A549 (cell line): Measurements from ENCODE around the gene TRAF3IP1. TPM values are rescaled to one million over a fixed set of nuclear protein-coding genes. Genes with fewer than 3 reads are reported as not detected.

ENCODE experiments used
- ATAC-seq, 2 experiments: fragments of 200-7000 bp in 1 of 2; fragments of >200 bp in 1 of 2; cut with Nextera tagmentation in 1 of 2; cut with Tn5 transposase in 1 of 2; 3 replicates each; pipeline versions ENCODE4 v1.8.0 to v1.9.1; 2018 to 2020; ENCODE audit warnings: mild to moderate bottlenecking in 1 of 2, moderate library complexity in 1 of 2
- CTCF ChIA-PET: fragments of 300-600 bp; sonication (Branson Sonifier 250); formaldehyde crosslinking; extraction: SDS; loops from one replicate; lab custom pipeline; 2021; ENCODE audit warnings: antibody characterized with exemption, inconsistent platforms; lab: Yijun Ruan, JAX
- POLR2A ChIA-PET: fragments of 350-600 bp; formaldehyde crosslinking; extraction: SDS; loops from one replicate; lab custom pipeline; 2021; ENCODE audit warnings: antibody characterized with exemption, inconsistent platforms; lab: Yijun Ruan, JAX
- DNase-seq, 2 experiments: peaks; one replicate each; pipeline versions ENCODE4 v3.0.0 to v3.0.0-alpha.2; 2011 to 2016; ENCODE audit warnings: low read depth in 1 of 2, low spot score in 1 of 2
- FAIRE-seq: peaks from 2 replicates; lab custom pipeline; 2011; peaks lifted over from hg19 to GRCh38; lab: Jason Lieb, UNC
- H3K27ac ChIP-seq, 2 experiments: fragments of >200 bp; sonication (Bioruptor Twin); formaldehyde crosslinking; 3 replicates each; pipeline ENCODE4 v1.5.1; 2016 to 2017
- H3K4me1 ChIP-seq: fragments of >200 bp; sonication (Bioruptor Twin); formaldehyde crosslinking; 3 replicates; pipeline ENCODE4 v1.6.1; 2016
- H3K4me2 ChIP-seq: fragments of >200 bp; sonication (Bioruptor Twin); formaldehyde crosslinking; 3 replicates; pipeline ENCODE4 v1.6.1; 2016
- H3K4me3 ChIP-seq: fragments of >200 bp; sonication (Bioruptor Twin); formaldehyde crosslinking; 3 replicates; pipeline ENCODE4 v1.5.1; 2016
- H3K9me3 ChIP-seq: fragments of >200 bp; sonication (Bioruptor Twin); formaldehyde crosslinking; 3 replicates; pipeline ENCODE4 v1.6.1; 2016
- BHLHE40 ChIP-seq: IDR thresholded peaks from 2 replicates; pipeline ENCODE4 v1.6.1; 2012; ENCODE audit warnings: low read depth, low read length, inconsistent platforms
- EHMT2 ChIP-seq: fragments of 200-600 bp; sonication (generic); IDR thresholded peaks from 2 replicates; pipeline ENCODE4 v1.6.1; 2016; ENCODE audit warnings: antibody characterized with exemption, low read depth, mild to moderate bottlenecking, moderate library complexity
- EP300 ChIP-seq, 2 experiments: fragments of >200 bp; sonication (Bioruptor Twin); formaldehyde crosslinking; IDR thresholded peaks; 2 replicates in 1 of 2; 3 replicates in 1 of 2; pipeline ENCODE4 v1.6.1; 2016 to 2017
- GATA3 ChIP-seq: IDR thresholded peaks from 2 replicates; pipeline ENCODE4 v1.6.1; 2012; ENCODE audit warnings: borderline replicate concordance
- HDAC2 ChIP-seq: fragments of 200-600 bp; sonication (generic); IDR thresholded peaks from 2 replicates; pipeline ENCODE4 v1.6.1; 2016
- HOXA7 ChIP-seq: fragments of 250-450 bp; sonication (Bioruptor Pico); IDR thresholded peaks from 2 replicates; pipeline ENCODE4 v1.5.0; 2020; ENCODE audit warnings: mild to moderate bottlenecking, moderate library complexity
- HOXB13 ChIP-seq: fragments of 250-450 bp; sonication (Bioruptor Pico); IDR thresholded peaks from 2 replicates; pipeline ENCODE4 v1.5.0; 2020; ENCODE audit warnings: low read depth, mild to moderate bottlenecking, moderate library complexity
- NFE2L2 ChIP-seq: fragments of 150-350 bp; conservative IDR thresholded peaks from 2 replicates; pipeline ENCODE4 v1.6.1; 2014; ENCODE audit warnings: low read length
- NPAS2 ChIP-seq: fragments of 250-450 bp; sonication (Bioruptor Pico); IDR thresholded peaks from 2 replicates; pipeline ENCODE4 v1.8.0; 2022; ENCODE audit warnings: mild to moderate bottlenecking, moderate library complexity, borderline replicate concordance
- NR3C1 ChIP-seq: fragments of >200 bp; sonication (Bioruptor Twin); formaldehyde crosslinking; IDR thresholded peaks from 3 replicates; pipeline ENCODE4 v1.6.1; 2017
- POLR2A ChIP-seq: IDR thresholded peaks from 2 replicates; pipeline ENCODE4 v1.6.1; 2012; ENCODE audit warnings: mild to moderate bottlenecking, low read length
- RCOR1 ChIP-seq: fragments of 150-350 bp; IDR thresholded peaks from 2 replicates; pipeline ENCODE4 v1.6.1; 2014; ENCODE audit warnings: antibody characterized with exemption, low read length, low read depth
- RNF2 ChIP-seq: fragments of 200-600 bp; sonication (generic); IDR thresholded peaks from 2 replicates; pipeline ENCODE4 v1.6.1; 2016; ENCODE audit warnings: low read depth, mild to moderate bottlenecking, antibody characterized with exemption, moderate library complexity, borderline replicate concordance
- ZFP36 ChIP-seq: fragments of 450-650 bp; IDR thresholded peaks from 2 replicates; pipeline ENCODE4 v1.6.1; 2014; ENCODE audit warnings: borderline replicate concordance; ENCODE audit not compliant: partially characterized antibody
- ZSCAN20 ChIP-seq: fragments of 250-450 bp; sonication (Bioruptor Pico); IDR thresholded peaks from 2 replicates; pipeline ENCODE4 v1.8.0; 2022; ENCODE audit warnings: mild to moderate bottlenecking, moderate library complexity
- WGBS: methylation state at CpG from one replicate; pipeline ENCODE4 v1.1.6; 2017; ENCODE audit errors: missing lambda C conversion rate; 5-methylcytosine and 5-hydroxymethylcytosine counted together
- polyA plus RNA-seq, 4 experiments: library from polyadenylated mRNA; depleted of rRNA in 3 of 4; stranded (reverse); fragments of >200 nt; fragmentation: RNase III in 1 of 4; extraction: RNeasy Plus Mini Kit Qiagen cat#74134 plus additional on column Dnase treatment in 1 of 4; gene quantifications; 2 replicates in 3 of 4; 3 replicates in 1 of 4; pipeline ENCODE4 v1.2.3, GENCODE V29; 2011 to 2017
- TF ChIP-seq, protein P1 (sequence below): fragments of >200 bp; sonication (Bioruptor Twin); formaldehyde crosslinking; IDR thresholded peaks from 3 replicates; pipeline ENCODE4 v1.5.1; 2016
- TF ChIP-seq, protein P2 (sequence below): IDR thresholded peaks from 2 replicates; pipeline ENCODE4 v1.6.1; 2012; ENCODE audit warnings: low read depth, borderline replicate concordance
- TF ChIP-seq, protein P3 (sequence below): fragments of 450-650 bp; IDR thresholded peaks from 2 replicates; pipeline ENCODE4 v1.6.1; 2014; ENCODE audit warnings: antibody characterized with exemption

The TRAF3IP1 gene
- polyA plus RNA-seq, 2 of the 4 experiments (the other 2 are of a cell fraction), result 10.6 to 19.2 TPM

DNA sequence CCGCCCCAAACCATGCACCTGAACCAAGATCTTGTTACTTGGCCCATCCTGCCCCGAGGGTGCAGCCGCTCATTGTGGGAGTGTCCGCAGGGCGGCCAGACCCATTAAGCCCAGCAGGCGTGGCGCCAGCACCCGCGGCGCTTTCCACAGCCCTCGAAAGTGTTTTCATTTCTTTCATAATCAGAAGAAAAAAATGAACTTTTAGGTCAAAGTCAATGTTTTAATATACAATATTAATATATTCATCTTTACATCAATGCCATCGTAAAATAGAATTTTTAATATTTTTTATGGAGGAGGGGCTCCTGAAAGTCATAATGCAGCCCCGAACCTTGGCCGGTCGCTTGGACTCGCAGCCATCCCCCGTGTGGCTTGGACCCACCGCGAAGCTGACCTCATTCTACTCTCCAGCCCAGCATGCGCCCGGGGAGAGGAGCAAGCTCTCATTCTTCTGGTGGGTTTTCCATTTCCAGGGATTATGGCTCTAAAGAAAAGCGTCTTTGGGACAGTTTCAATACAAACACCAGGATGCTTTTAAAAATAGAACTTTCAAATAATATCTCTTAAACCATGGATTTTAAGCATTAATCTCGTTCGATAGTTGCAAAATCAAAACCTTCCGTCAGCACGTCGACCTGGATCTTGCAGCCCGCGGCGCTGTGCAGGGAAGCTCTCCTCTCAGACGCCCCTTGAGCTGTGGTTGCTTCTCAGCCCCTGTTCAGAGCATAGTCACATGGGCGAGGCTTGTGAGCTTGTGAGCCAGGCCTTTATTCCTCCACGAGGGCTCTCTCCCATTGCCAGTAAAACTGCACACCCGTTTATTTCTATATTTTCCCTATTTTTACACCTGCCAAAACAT lies 89.3 kb downstream of the TRAF3IP1 start:
- Histone ChIP-seq H3K4me2 (no peak overlapping the region), H3K27ac (no peak overlapping the region), H3K9me3 (no peaks in the 10 kb centered on the region), H3K4me1 (no peaks in the 10 kb centered on the region), H3K4me3 (no peak overlapping the region)
- TF ChIP-seq EHMT2 (no peak), POLR2A (no peak), NR3C1 (no peak), HDAC2 (no peak), NPAS2 (CRISPR knock-in tag) (no peak), HOXA7 (CRISPR knock-in tag) (no peak), RCOR1 (no peak), ZSCAN20 (CRISPR knock-in tag) (no peak), GATA3 (no peak), ZFP36 (no peak), HOXB13 (no peak), NFE2L2 (no peak), RNF2 (no peak), EP300 (IDR thresholded peaks at IDR 0.05) (no peak)
- TF ChIP-seq, protein P1, sequence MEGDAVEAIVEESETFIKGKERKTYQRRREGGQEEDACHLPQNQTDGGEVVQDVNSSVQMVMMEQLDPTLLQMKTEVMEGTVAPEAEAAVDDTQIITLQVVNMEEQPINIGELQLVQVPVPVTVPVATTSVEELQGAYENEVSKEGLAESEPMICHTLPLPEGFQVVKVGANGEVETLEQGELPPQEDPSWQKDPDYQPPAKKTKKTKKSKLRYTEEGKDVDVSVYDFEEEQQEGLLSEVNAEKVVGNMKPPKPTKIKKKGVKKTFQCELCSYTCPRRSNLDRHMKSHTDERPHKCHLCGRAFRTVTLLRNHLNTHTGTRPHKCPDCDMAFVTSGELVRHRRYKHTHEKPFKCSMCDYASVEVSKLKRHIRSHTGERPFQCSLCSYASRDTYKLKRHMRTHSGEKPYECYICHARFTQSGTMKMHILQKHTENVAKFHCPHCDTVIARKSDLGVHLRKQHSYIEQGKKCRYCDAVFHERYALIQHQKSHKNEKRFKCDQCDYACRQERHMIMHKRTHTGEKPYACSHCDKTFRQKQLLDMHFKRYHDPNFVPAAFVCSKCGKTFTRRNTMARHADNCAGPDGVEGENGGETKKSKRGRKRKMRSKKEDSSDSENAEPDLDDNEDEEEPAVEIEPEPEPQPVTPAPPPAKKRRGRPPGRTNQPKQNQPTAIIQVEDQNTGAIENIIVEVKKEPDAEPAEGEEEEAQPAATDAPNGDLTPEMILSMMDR, result no peak
- TF ChIP-seq, protein P2, sequence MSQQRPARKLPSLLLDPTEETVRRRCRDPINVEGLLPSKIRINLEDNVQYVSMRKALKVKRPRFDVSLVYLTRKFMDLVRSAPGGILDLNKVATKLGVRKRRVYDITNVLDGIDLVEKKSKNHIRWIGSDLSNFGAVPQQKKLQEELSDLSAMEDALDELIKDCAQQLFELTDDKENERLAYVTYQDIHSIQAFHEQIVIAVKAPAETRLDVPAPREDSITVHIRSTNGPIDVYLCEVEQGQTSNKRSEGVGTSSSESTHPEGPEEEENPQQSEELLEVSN, result no peak
- TF ChIP-seq, protein P3, sequence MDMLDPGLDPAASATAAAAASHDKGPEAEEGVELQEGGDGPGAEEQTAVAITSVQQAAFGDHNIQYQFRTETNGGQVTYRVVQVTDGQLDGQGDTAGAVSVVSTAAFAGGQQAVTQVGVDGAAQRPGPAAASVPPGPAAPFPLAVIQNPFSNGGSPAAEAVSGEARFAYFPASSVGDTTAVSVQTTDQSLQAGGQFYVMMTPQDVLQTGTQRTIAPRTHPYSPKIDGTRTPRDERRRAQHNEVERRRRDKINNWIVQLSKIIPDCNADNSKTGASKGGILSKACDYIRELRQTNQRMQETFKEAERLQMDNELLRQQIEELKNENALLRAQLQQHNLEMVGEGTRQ, result no peak
- no peak for DNase-seq
- CTCF ChIA-PET, result interaction anchor here (0.9 to 1.0 kb wide), 2 partner anchors 154 to 274 kb away, joined by 3 read pairs; no protein-coding TSS in a partner anchor
- POLR2A ChIA-PET, result no interaction called here
- FAIRE-seq, result no peak
- WGBS, result 92% methylated on average over 34 of the region's 34 CpGs
- ATAC-seq, result no peak

DNA sequence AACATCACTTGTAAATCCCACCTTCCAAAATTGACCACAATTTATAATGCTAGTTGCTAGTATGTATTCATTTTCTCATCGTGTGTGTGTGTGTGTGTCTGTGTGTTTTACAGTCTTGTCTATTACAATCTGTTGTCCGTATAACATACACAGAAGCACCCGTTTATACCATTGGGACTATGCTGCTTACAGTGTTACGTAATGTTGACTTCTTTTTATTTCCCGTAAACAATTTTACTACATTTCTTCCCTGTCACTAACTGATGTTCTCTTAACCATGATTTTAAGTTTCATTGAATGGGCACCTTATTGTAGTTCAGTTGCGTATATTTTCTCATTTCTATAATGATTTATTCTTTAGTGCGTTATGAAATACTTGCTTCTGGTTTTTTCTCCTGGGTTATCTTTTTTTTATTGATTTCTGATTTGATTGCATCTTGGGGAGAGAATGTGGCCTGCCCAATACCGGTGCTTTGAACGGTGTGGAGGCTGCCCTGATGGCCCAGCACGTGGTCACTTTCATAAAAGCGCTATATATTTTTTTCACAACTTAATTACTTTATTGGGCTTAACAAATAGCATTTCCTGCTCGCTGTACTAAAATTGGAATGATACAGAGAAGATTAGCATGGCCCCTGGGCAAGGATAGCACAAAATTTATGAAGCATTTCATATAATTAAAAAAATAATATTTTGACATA lies 91.9 kb downstream of the TRAF3IP1 start:
- POLR2A ChIA-PET, result no interaction called here
- no peak overlapping the region for H3K4me2 ChIP-seq
- no peaks in the 10 kb centered on the region for H3K4me1 ChIP-seq
- no peak for TF ChIP-seq BHLHE40
- ATAC-seq (no peak), FAIRE-seq (no peak), DNase-seq (no peak)
- no peak overlapping the region for H3K27ac ChIP-seq
- CTCF ChIA-PET, result interaction anchor here (1.5 kb wide), 1 partner anchor 12 kb away, joined by 3 read pairs; no protein-coding TSS in a partner anchor
- H3K9me3 ChIP-seq, result no peaks in the 10 kb centered on the region
- 93% methylated on average over 12 of the region's 12 CpGs for WGBS
- no peak overlapping the region for H3K4me3 ChIP-seq

DNA sequence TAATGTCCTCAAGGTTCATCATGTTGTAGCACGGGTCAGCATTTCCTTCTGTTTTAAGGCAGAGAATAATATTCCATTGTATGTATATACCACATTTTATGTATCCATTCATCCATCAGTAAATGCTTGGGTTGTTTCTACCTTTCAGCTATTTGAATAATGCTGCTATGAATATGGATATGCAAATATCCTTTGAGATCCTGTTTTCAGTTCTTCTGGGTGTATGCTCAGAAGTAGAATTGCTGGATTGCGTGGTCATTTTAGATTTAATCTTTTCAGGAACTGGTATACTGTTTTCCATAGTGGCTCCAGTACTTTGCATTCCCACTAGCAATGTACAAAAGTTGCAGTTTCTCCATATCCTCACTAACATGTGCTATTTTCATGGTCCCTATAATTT lies 93.0 kb downstream of the TRAF3IP1 start:
- Histone ChIP-seq H3K27ac (no peak overlapping the region), H3K9me3 (no peaks in the 10 kb centered on the region), H3K4me1 (no peaks in the 10 kb centered on the region), H3K4me3 (no peak overlapping the region)
- ChIA-PET CTCF (no interaction called here), POLR2A (no interaction called here)
- 93% methylated on average over 2 of the region's 2 CpGs for WGBS
- no peak for FAIRE-seq
- no peak for TF ChIP-seq HOXB13
- TF ChIP-seq, all 56 proteins: peak for 0
- no peak for ATAC-seq
- no peak overlapping the region for H3K4me2 ChIP-seq
- DNase-seq, result no peak
